Measurements from ENCODE around the gene TTC31.
A peak's percentile ranks its signal among the peaks of the same experiment; 100 is the strongest.
"Not testable (repeated sequence)": the region's sequence is repeated elsewhere in the genome, so short reads cannot be mapped to it uniquely, and the experiment has no call there.

The TTC31 gene

GRCh38 chr2:74482801-74483674 lies at the start of gene TTC31, which contains the start of gene CCDC142:
TSS of gene TTC31 (plus strand) at chr2:74483081. CDS start at chr2:74483096, 15 bp downstream.
TSS of gene CCDC142 (minus strand) at chr2:74482998. CDS start at chr2:74482837, 161 bp downstream.
- peak; percentile 84 to 89 (median 86) for DNase-seq (ENCODE audit: low read depth in 3 of 3)

- no peak for DNase-seq (ENCODE audit: low read depth in 3 of 3)
These were observed 46.6 kb upstream of the TTC31 start for GRCh38 chr2:74436111-74436805.

GRCh38 chr2:74436848-74437695 lies 45.8 kb upstream of the TTC31 start:
- DNase-seq (ENCODE audit: low read depth in 3 of 3), result no peak

DNA sequence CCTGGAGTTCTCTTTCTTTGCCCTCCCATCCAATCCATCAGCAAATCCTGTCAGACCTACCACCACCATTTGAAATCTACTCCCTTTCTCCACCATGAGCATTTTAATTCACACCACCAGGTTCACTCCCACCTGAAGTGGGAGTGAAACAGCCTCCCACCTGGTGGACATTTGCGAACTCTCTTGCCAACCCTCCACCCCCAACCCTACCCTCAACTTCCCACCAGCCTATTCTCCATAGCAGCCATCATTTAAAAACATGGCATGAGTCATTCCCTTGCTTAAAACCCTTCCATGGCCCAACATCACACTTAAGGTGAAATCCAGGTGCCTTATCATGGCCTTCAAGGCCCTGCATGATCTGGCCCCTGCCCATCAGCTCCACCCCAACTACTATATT lies 44.6 kb upstream of the TTC31 start:
- no peak for DNase-seq (ENCODE audit: low read depth in 3 of 3)

GRCh38 chr2:74439373-74439772 lies 43.5 kb upstream of the TTC31 start:
- no peak for DNase-seq (ENCODE audit: low read depth in 3 of 3)

GRCh38 chr2:74439803-74440377 lies 43.0 kb upstream of the TTC31 start:
- no peak for DNase-seq (ENCODE audit: low read depth in 3 of 3)

- peak in 1 of 3 experiments; percentile 27 for DNase-seq (ENCODE audit: low read depth in 3 of 3)
These were observed 42.3 kb upstream of the TTC31 start for GRCh38 chr2:74440378-74441169.

GRCh38 chr2:74441170-74441689 lies 41.7 kb upstream of the TTC31 start:
- DNase-seq (ENCODE audit: low read depth in 3 of 3), result no peak

DNA sequence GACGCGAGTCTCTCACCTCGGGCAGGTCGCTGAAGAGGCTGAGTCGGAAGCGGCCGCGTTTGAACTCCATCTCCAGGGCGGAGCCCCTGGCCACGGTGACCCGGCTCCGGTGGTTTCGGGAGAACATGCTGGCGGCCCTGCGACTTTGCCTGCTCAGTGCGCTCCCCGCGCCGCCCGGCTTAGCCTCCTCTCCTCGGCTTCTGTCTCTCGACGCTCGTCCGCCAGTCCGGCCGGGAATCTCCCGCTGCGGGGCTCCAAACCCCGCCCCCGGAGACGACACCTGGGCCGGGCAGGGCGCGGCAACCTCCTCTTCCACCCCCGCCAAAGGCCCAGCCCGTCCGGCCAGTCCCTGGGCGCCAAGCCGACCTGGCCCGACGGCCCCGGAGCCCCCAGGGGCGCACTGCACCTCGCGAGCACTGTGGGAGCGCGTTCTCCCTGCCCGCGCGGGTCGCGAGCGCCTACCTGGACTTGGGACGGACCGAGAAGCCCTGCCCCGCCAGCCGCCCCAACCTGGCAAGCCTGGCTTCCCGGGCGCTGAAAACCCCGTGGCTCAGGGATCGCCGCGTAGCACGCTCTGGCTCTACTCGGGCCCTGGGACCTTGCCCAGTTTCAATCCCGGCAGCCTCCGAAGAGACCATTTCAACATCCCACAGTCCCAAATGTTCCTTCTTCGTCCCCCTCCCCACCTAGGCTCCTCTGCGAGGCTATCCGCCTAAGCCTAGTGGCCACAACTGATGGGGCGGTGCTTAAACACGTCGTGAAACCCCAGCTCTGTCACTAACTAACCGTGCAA lies 41.0 kb upstream of the TTC31 start, which contains the start of gene RTKN:
RTKN (minus strand) TSS at position 248 of the 793 bp plus-strand sequence; CDS start at position 127, 121 bp downstream.
- no peak for DNase-seq (ENCODE audit: low read depth in 3 of 3)

GRCh38 chr2:74442483-74443297 lies 40.2 kb upstream of the TTC31 start:
- not testable (repeated sequence) for DNase-seq (ENCODE audit: low read depth in 3 of 3)

GRCh38 chr2:74444498-74445318 lies 38.2 kb upstream of the TTC31 start:
- no peak for DNase-seq (ENCODE audit: low read depth in 3 of 3)

GRCh38 chr2:74447230-74447999 lies 35.5 kb upstream of the TTC31 start:
- no peak for DNase-seq (ENCODE audit: low read depth in 3 of 3)

- DNase-seq (ENCODE audit: low read depth in 3 of 3), result no peak
These were observed 34.1 kb upstream of the TTC31 start for GRCh38 chr2:74448771-74449170.

GRCh38 chr2:74450570-74451190 lies 32.2 kb upstream of the TTC31 start:
- no peak for DNase-seq (ENCODE audit: low read depth in 3 of 3)

GRCh38 chr2:74454654-74455511 lies 28.0 kb upstream of the TTC31 start, which contains the start of gene INO80B:
TSS of gene INO80B (plus strand) at chr2:74455087. CDS start at chr2:74455117, 30 bp downstream.
- DNase-seq (ENCODE audit: low read depth in 3 of 3), result peak; percentile 88 to 97 (median 97)

Measured in stimulated activated CD4-positive, alpha-beta T cell treated with anti-CD3 and anti-CD28 coated beads, TNF-alpha, amount 100 ng/mL, for 4 hours (primary cell).